Naive thymus-derived CD8-positive, alpha-beta T cell (primary cell): Measurements from ENCODE around the gene LIM2. TPM values are rescaled to one million over a fixed set of nuclear protein-coding genes. Genes with fewer than 3 reads are reported as not detected.
A peak's percentile ranks its signal among the peaks of the same experiment; 100 is the strongest.

Experiments used
- ATAC-seq, 2 donors: fragments of 150-1000 bp; cut with Tn5 transposase in 1 of 2; sonication (Bioruptor Pico), chemical (Tn5 transposase) in 1 of 2; 1 replicate in 1 of 2; 2 replicates in 1 of 2; pipeline ENCODE4 v1.10.0; 2021; ENCODE audit warnings: mild to moderate bottlenecking in 2 of 2, moderate library complexity in 2 of 2
- POLR2A ChIA-PET: fragments of 350-600 bp; sonication (Branson Sonifier 250); formaldehyde crosslinking; loops from one replicate; lab custom pipeline; 2021; ENCODE audit warnings: antibody characterized with exemption; lab: Charles Lee
- DNase-seq, 10 donors: peaks; one replicate each; pipeline versions ENCODE4 v3.0.0 to v3.0.0-alpha.2; 2020 to 2022
- H3K27ac Mint-ChIP-seq, 10 donors: one replicate each; pipeline ENCODE4 v1.8.0; 2020 to 2022; ENCODE audit warnings: mild to moderate bottlenecking in 10 of 10, mixed read lengths in 10 of 10, moderate library complexity in 4 of 10, inconsistent platforms in 1 of 10
- H3K27me3 Mint-ChIP-seq, 5 donors: one replicate each; pipeline ENCODE4 v1.8.0; 2021 to 2022; ENCODE audit warnings: mixed read lengths in 5 of 5
- H3K36me3 Mint-ChIP-seq, 3 donors: one replicate each; pipeline ENCODE4 v1.8.0; 2020 to 2022; ENCODE audit warnings: mixed read lengths in 3 of 3, mild to moderate bottlenecking in 2 of 3, inconsistent platforms in 1 of 3
- H3K4me1 Mint-ChIP-seq, 4 donors: one replicate each; pipeline ENCODE4 v1.8.0; 2021 to 2022; ENCODE audit warnings: mixed read lengths in 4 of 4
- H3K4me3 Mint-ChIP-seq, 10 donors: one replicate each; pipeline ENCODE4 v1.8.0; 2020 to 2022; ENCODE audit warnings: mild to moderate bottlenecking in 10 of 10, mixed read lengths in 10 of 10, moderate library complexity in 6 of 10, inconsistent platforms in 1 of 10
- H3K9me3 Mint-ChIP-seq, 9 donors: one replicate each; pipeline ENCODE4 v1.8.0; 2020 to 2022; ENCODE audit warnings: mixed read lengths in 9 of 9, mild to moderate bottlenecking in 3 of 9, inconsistent platforms in 1 of 9, moderate library complexity in 1 of 9
- polyA plus RNA-seq, 3 donors: library from polyadenylated mRNA; unstranded; fragments of 300-500 nt; fragmentation: Illumina TruSeq; gene quantifications; one replicate each; pipeline ENCODE4 v1.2.3, GENCODE V29; 2021
- total RNA-seq, 8 experiments: library from RNA in 2 of 8; stranded (reverse) in 2 of 8; gene quantifications; one replicate each; pipeline ENCODE4 v1.2.3 and lab custom pipeline; 2021 to 2026

The LIM2 gene
- total and polyA plus RNA-seq, 5 experiments from 2014 or later: 0.68 TPM; not detected in 4

DNA sequence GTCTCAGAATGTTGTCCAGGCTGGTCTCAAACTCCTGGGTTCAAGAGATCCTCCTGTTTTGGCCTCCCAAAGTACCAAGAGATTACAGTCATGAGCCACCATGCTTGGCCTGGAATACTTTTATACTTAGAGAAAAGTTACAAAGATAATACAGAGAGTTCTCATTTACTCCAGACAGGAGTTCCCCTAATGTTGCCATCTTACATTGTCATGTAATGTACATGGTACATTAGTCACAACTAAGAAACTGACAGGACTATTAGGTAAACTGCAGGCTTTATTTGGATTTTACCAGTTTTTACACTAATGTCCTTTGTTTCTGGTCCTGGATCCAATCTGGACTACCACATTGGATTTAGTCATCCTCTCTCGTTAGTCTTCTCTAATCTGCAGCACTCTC, 4.9 kb upstream of the LIM2 start:
- no peak for ATAC-seq
- H3K27me3 Mint-ChIP-seq: peaks cover 0 to 6% (median 0%) of the 10 kb centered on the region in 5 donors
- no peaks in the 10 kb centered on the region for H3K9me3 Mint-ChIP-seq
- POLR2A ChIA-PET: no interaction called here
- no peak for DNase-seq
- H3K4me3 Mint-ChIP-seq: peak overlapping the region in 8 of 10 donors; percentile 2 to 61 (median 42)
- peak overlapping the region in 3 of 10 donors; percentile 40 to 52 (median 40) for H3K27ac Mint-ChIP-seq
- H3K36me3 Mint-ChIP-seq: no peaks in the 10 kb centered on the region
- peaks cover 7 to 48% (median 29%) of the 10 kb centered on the region in 4 donors for H3K4me1 Mint-ChIP-seq

DNA sequence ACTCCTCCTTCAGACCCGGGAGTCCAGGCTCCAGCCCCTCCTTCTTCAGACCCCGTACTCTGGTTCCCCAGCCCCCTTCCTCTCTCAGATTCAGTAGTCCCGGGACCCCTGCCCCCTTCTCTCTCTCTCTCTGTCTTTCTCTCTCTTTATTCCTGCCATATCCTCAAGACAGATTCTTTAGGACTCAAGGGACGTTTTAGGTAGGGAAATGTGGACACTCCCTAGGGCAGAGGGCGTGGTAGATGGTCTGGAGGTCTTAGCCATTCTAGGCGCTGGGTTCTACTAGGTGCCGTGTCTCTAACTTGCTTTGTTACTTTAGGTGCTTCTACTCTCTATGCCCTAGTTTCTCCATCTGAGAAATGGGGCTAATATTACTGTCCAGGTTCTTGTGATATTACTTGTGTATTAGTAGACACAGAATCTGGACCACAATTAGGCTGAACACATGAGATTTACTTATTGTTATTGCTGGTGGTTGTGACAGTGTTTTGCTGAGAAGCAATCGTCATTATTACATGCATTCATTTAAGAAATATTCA, 3.4 kb upstream of the LIM2 start:
- Mint-ChIP-seq H3K36me3 (no peaks in the 10 kb centered on the region), H3K4me3 (peak overlapping the region in 5 of 10 donors; percentile 2 to 63 (median 32)), H3K27ac (peak overlapping the region in 4 of 10 donors; percentile 31 to 62 (median 50)), H3K9me3 (no peaks in the 10 kb centered on the region), H3K27me3 (peaks cover 0 to 6% (median 0%) of the 10 kb centered on the region in 5 donors), H3K4me1 (peaks cover 11 to 48% (median 31%) of the 10 kb centered on the region in 4 donors)
- DNase-seq (no peak), ATAC-seq (no peak)
- POLR2A ChIA-PET: no interaction called here

DNA sequence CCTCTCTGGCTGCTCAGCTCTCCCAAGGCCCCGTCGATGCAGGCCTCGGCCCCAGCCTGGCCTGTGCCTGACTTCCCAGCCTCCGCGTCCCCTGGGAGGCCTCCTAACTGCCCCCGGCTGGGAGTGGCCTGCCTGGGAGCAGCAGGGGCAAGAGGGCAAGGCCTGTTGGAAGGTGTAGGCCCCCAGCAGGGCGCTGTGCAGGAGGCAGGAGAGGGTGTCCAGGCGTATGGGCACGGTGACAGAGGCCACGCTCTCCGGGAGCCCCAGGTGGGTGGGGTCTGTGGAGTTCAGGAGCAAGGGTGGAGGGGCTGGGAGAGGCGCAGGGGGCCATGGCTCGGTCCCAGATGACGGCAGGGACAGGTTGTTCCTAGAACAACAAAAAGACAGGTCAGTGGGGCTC, 1.4 kb upstream of the LIM2 start:
- Mint-ChIP-seq H3K4me3 (peak overlapping the region in 2 of 10 donors; percentile 37 to 58), H3K27me3 (peaks cover 0 to 6% (median 0%) of the 10 kb centered on the region in 5 donors), H3K9me3 (no peaks in the 10 kb centered on the region), H3K36me3 (no peaks in the 10 kb centered on the region), H3K27ac (peak overlapping the region in 1 of 10 donors; percentile 27), H3K4me1 (peaks cover 11 to 32% (median 19%) of the 10 kb centered on the region in 4 donors)
- no peak for DNase-seq
- POLR2A ChIA-PET: interaction anchor here (1.5 kb wide), 1 partner anchor 17 kb away, joined by 4 read pairs; the partner anchor contains the start of gene NKG7
- no peak for ATAC-seq

DNA sequence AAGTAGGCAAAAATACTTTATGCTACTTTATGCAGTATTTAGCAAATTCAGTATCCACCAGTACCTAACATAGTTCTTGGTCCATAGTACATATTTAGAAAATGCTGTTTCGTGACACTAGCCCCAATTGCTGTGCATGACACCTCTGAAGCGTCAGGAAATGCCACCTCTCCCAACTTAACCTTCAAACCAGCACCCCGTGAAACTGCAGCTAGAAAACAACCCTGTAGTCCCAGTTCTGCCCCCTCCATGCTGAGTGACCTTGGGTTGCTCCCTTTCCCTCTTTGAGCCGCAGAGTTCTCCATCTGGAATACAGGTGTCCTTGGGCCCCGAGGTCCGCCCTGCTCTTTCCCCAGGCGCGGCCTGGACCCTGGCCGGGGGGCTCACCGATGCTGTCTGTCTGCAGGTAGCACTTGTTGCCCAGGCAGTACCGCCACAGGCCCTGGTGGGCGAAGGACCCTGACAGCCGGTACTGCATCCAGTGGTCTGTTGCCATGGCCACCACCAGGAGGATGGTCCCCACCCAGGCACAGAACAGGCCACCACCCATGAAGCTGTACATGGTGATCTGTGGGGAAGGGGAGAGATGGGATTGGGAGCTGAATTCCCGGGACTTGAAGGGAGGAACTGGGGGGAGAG, 773 bp downstream of the LIM2 start:
- POLR2A ChIA-PET: no interaction called here
- Mint-ChIP-seq H3K27ac (peak overlapping the region in 3 of 10 donors; percentile 3 to 87 (median 46)), H3K9me3 (peaks cover 0 to 3% (median 0%) of the 10 kb centered on the region in 9 donors), H3K4me1 (peaks cover 8 to 23% (median 13%) of the 10 kb centered on the region in 4 donors), H3K36me3 (peaks cover 0 to 2% (median 0%) of the 10 kb centered on the region in 3 donors), H3K4me3 (peak overlapping the region in 4 of 10 donors; percentile 20 to 84 (median 66)), H3K27me3 (peaks cover 0 to 6% (median 0%) of the 10 kb centered on the region in 5 donors)
- DNase-seq: peak in 1 of 10 donors; percentile 18
- ATAC-seq: no peak

DNA sequence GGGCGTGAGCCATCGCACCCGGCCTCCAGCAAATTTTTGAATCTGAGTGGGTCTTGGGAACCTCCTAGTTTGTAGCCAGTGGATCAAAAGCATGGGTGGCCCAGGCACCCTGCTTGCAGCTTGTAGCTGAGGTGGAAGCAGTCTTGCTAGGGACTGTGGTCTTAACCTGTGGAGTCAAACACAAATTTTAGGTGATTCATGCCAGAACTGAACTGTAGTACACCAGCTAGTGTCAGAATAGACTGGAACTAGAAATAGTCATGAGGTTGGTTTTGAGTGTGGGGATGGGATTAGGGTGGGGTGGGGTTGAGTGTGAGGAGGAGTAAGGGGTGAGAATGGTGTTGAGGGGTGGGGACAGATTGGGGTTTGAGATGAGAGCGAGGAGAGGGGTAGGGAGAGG, 5.8 kb downstream of the LIM2 start:
- Mint-ChIP-seq H3K4me1 (peaks cover 0 to 22% (median 5%) of the 10 kb centered on the region in 4 donors), H3K27ac (no peak overlapping the region), H3K27me3 (no peaks in the 10 kb centered on the region), H3K9me3 (peaks cover 0 to 12% (median 0%) of the 10 kb centered on the region in 9 donors), H3K4me3 (no peak overlapping the region), H3K36me3 (peaks cover 0 to 4% (median 0%) of the 10 kb centered on the region in 3 donors)
- ATAC-seq (no peak), DNase-seq (no peak)
- POLR2A ChIA-PET: no interaction called here

DNA sequence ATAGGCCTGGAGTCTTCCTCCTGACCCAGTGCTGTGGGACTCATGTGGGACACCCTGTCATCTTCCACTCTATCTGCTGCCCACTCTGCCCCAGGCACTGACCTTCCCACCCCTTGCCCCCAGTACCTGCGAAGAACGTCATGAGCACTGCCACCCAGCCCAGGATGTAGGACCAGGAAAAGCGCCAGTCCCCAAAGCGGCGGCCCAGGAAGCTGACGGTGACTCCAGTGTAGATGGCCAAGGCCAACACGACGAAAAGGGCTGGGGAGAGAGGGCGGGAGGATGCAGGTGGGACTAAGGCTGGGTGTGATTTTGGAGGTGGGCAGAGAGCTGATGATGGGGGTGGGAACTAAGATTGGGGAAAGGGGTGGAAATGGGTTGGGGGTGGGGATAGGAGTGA, 7.4 kb downstream of the LIM2 start:
- DNase-seq: no peak
- Mint-ChIP-seq H3K4me3 (no peak overlapping the region), H3K4me1 (peaks cover 4 to 31% (median 11%) of the 10 kb centered on the region in 4 donors), H3K27me3 (no peaks in the 10 kb centered on the region), H3K36me3 (peaks cover 0 to 4% (median 0%) of the 10 kb centered on the region in 3 donors), H3K27ac (peak overlapping the region in 3 of 10 donors; percentile 19 to 42 (median 31)), H3K9me3 (peaks cover 0 to 12% (median 0%) of the 10 kb centered on the region in 9 donors)
- POLR2A ChIA-PET: no interaction called here
- ATAC-seq: no peak

DNA sequence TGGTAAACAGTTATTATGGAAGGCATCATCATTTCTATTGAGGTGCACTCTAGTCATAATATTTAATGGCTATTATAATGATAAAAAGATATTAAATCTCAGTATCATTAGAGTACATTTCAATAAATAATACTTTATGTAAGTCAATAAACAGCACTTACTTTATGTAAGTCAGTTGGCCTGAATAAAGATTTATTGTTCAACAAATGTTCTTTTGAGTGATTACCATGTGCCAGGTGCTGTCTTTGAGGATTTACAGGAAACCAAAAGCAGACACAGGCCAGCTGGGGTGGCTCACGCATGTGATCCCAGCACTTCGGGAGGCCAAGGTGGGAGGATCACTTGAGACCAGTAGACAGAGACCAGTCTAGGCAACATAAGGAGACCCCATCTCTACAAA, 10.4 kb downstream of the LIM2 start:
- peaks cover 20 to 61% (median 41%) of the 10 kb centered on the region in 4 donors for H3K4me1 Mint-ChIP-seq
- no peak for DNase-seq
- H3K4me3 Mint-ChIP-seq: no peak overlapping the region
- no peak for ATAC-seq
- POLR2A ChIA-PET: interaction anchor here (1.1 kb wide), 1 partner anchor 11 kb away, joined by 10 read pairs; the partner anchor contains the start of gene ETFB
- peaks cover 0 to 3% (median 0%) of the 10 kb centered on the region in 3 donors for H3K36me3 Mint-ChIP-seq
- peak overlapping the region in 1 of 10 donors; percentile 43 for H3K27ac Mint-ChIP-seq
- peaks cover 0 to 12% (median 0%) of the 10 kb centered on the region in 9 donors for H3K9me3 Mint-ChIP-seq
- no peaks in the 10 kb centered on the region for H3K27me3 Mint-ChIP-seq

DNA sequence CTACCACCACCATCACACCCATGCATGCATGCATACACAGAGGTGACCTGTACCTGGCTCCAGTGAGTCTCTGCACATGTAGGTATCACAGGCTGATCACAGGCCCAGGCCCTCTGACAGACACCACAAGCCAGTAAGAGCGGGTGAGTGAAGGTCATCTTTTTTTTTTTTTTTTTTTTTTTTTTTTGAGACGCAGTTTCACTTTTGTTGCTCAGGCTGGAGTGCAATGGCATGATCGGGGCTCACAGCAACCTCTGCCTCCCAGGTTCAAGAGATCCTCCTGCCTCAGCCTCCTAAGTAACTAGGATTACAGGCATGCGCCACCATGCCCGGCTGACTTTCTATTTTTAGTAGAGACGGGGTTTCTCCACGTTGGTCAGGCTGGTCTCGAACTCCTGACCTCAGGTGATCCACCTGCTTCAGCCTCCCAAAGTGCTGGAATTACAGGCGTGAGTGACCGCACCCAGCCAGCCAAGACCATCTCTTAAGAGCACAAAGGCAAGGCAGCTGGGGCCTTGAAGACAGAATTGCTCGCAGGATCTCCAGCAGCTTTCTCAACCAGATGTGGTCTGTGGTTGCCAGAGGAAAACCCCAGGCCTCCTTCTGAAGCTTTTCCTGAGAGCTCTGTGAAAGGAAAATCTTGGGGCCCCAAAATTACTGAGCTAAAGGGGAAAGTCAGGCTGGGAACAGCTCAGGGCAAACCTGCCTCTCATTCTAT, 12.1 kb downstream of the LIM2 start:
- POLR2A ChIA-PET: no interaction called here
- H3K9me3 Mint-ChIP-seq: peaks cover 0 to 4% (median 0%) of the 10 kb centered on the region in 9 donors
- ATAC-seq: no peak
- H3K36me3 Mint-ChIP-seq: peaks cover 0 to under 1% (median 0%) of the 10 kb centered on the region in 3 donors
- H3K4me1 Mint-ChIP-seq: peaks cover 38 to 73% (median 59%) of the 10 kb centered on the region in 4 donors
- H3K27me3 Mint-ChIP-seq: no peaks in the 10 kb centered on the region
- DNase-seq: peak in 2 of 10 donors; percentile 20
- H3K27ac Mint-ChIP-seq: peak overlapping the region; percentile 70 to 95 (median 80)
- peak overlapping the region in 7 of 10 donors; percentile 8 to 70 (median 43) for H3K4me3 Mint-ChIP-seq

DNA sequence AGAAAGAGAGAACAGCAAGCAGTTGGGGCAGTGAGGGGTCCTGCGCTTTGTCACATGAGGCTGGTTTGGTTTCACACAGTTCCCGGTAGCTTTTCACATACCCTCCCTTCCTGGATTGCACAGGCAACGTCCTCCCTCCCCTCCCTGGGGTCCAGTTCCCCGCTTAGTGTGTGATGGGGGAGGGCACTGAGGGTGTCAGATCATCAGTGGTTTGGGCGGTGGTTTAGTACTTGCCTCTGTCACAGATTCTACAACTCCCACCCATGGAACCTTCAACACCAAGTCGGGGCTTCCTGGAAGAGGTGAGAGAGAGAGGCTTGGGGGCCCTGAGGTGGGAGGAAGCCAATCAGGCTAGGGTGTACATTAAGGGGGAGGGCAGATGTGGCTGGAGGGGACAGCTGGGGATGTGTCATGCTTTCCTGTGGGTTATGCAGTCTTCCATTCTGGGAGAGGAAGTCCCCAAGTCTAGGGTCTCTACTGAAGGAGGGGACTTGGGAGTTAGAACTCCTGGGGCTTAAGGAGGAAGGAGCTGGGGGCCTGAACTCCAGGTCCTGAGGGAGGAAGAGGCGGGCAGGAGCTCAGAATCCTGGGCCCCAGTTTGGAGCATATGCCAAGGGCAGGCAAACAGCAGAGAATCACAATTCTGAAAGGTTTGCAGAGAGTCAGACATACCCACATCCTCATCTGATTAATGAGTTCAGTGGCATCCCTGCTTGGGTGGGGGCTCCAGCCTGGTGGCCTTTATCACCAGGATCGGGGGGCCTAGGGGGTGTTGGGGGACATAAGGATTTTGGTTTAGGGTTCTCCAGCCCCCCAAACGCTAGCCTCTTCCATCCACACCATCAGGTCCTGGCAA, 14.9 kb downstream of the LIM2 start, which contains the start of gene NKG7:
NKG7 (minus strand) TSS at position 6 of the 856 bp plus-strand sequence. CDS start 119 bp downstream, outside the sequence.
- Mint-ChIP-seq H3K27ac (peak within 1 kb of the TSS; percentile 89 to 98 (median 94)), H3K4me3 (peak within 1 kb of the TSS; percentile 65 to 100 (median 80)), H3K4me1 (peaks cover 46 to 79% (median 73%) of the 10 kb centered on the region in 4 donors), H3K9me3 (no peaks in the 10 kb centered on the region), H3K36me3 (no peaks in the 10 kb centered on the region), H3K27me3 (no peaks in the 10 kb centered on the region)
- peak in 9 of 10 donors; percentile 19 to 78 (median 53) for DNase-seq
- POLR2A ChIA-PET: interaction anchor here (1.2 to 1.6 kb wide), 2 partner anchors 16 to 33 kb away, joined by 4 read pairs; no protein-coding TSS in a partner anchor
- peak; percentile 50 to 69 for ATAC-seq

DNA sequence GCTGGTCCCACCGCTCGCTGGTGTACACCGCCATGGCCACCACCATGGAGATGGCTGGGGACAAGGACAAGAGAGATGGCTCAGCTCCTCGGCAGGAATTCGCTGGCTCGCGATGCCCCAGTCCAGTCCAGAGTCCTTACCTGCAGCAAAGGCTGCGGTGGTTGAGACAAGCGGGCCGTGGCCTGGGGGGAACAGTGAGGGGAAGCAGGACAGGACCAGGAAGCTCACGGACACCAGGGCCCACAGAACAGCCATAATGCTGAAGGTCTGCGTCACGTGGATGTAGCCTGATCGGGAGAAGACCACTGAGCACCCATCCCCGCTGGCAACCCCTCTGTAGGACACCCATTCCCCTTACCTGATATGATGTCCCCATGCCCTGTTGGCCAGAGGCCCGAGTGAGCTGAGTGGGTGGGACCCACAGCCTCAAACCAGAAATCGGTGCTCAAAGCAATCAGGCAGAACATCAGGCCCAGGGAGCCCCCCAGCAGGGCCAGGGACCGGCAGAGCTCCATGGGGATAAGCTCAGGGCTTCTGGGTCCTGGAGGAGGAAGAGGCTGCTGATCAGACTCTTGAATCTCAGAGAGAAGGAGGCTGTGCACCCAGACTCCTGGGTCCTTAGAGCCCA, 15.6 kb downstream of the LIM2 start:
- ATAC-seq (no peak), DNase-seq (no peak)
- Mint-ChIP-seq H3K4me3 (peak overlapping the region; percentile 65 to 100 (median 78)), H3K27me3 (no peaks in the 10 kb centered on the region), H3K9me3 (no peaks in the 10 kb centered on the region), H3K4me1 (peaks cover 48 to 83% (median 80%) of the 10 kb centered on the region in 4 donors), H3K36me3 (no peaks in the 10 kb centered on the region), H3K27ac (peak overlapping the region; percentile 89 to 98 (median 94))
- POLR2A ChIA-PET: interaction anchor here (0.7 to 1.6 kb wide), 3 partner anchors 17 to 33 kb away, joined by 3 to 4 read pairs (median 4); no protein-coding TSS in a partner anchor

DNA sequence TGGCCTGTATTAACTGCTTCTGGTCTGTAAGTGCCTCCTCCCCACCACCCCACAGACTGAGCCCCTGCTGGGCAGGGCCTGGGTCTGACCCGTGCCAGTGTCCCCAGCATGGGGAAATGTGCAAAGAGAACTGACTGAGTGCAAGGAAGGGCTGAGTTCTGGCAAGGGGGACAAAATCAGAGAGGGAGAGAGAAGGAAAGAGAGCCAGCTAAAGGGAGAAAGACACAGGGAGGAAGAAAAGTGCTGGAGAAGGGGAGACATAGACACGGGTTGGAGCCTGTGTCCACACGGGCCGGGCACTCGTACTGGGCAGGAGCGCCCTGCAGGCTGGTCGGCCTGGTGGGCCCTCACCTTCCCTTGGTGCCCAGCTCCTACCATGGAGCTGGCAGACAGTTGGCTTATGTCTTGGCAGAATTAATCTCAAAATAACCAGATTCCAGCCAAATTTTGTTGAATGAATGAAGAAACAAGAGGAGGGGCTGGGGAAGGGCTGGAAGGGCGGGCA, 16.5 kb downstream of the LIM2 start:
- peaks cover 54 to 84% (median 80%) of the 10 kb centered on the region in 4 donors for H3K4me1 Mint-ChIP-seq
- H3K27me3 Mint-ChIP-seq: no peaks in the 10 kb centered on the region
- POLR2A ChIA-PET: interaction anchor here (1.3 kb wide), 1 partner anchor 41 kb away, joined by 3 read pairs; no protein-coding TSS in a partner anchor
- no peak for ATAC-seq
- H3K4me3 Mint-ChIP-seq: peak overlapping the region; percentile 46 to 100 (median 80)
- peak overlapping the region; percentile 41 to 98 (median 92) for H3K27ac Mint-ChIP-seq
- no peaks in the 10 kb centered on the region for H3K36me3 Mint-ChIP-seq
- H3K9me3 Mint-ChIP-seq: no peaks in the 10 kb centered on the region
- no peak for DNase-seq
